Testis (tissue), 3 donors: ENCODE results near the gene KLRK1. TPM values are rescaled to one million over a fixed set of nuclear protein-coding genes. Genes with fewer than 3 reads are reported as not detected.

Experiments used
- DNase-seq: peaks from one replicate; pipeline ENCODE4 v3.0.0-alpha.2; 2019
- H3K27ac ChIP-seq, 2 donors: fragments of 200-600 bp; sonication (generic); one replicate each; pipeline ENCODE4 v1.5.1; 2019
- H3K27me3 ChIP-seq: fragments of 200-600 bp; sonication (generic); one replicate; pipeline ENCODE4 v1.5.1; 2019
- H3K36me3 ChIP-seq: fragments of 200-600 bp; sonication (generic); one replicate; pipeline ENCODE4 v1.5.1; 2017; ENCODE audit warnings: low read depth; ENCODE audit errors: missing control alignments
- H3K4me1 ChIP-seq: fragments of 200-600 bp; sonication (generic); one replicate; pipeline ENCODE4 v1.5.1; 2019
- H3K4me3 ChIP-seq, 2 donors: fragments of 200-600 bp; sonication (generic); one replicate each; pipeline ENCODE4 v1.5.1; 2017 to 2019
- H3K9me3 ChIP-seq: fragments of 200-600 bp; sonication (generic); one replicate; pipeline ENCODE4 v1.5.1; 2017
- POLR2A ChIP-seq: fragments of 450-650 bp; IDR thresholded peaks from one replicate; pipeline ENCODE4 v1.6.1; 2017; ENCODE audit warnings: antibody characterized with exemption, mild to moderate bottlenecking, moderate library complexity
- WGBS, 2 donors: methylation state at CpG; one replicate each; pipeline ENCODE4 v1.1.5; 2018; 5-methylcytosine and 5-hydroxymethylcytosine counted together
- intact Hi-C: fragments of 100-400 bp; cut with DNase I; formaldehyde crosslinking; loops from one replicate; pipeline ENCODE4 v1.15.1; 2023; ENCODE audit warnings: low total_unique reads
- polyA plus RNA-seq: library from polyadenylated mRNA; stranded (reverse); fragments of 350-450 nt; fragmentation: Illumina TruSeq; extraction: RNeasy Lipid Tissue Mini Kit (QIAGEN cat#74804); gene quantifications from one replicate; pipeline ENCODE4 v1.2.3, GENCODE V29; 2014; ENCODE audit warnings: low read depth, low replicate concordance; ENCODE audit not compliant: insufficient read depth
- total RNA-seq, 2 donors: library from RNA; depleted of rRNA; stranded (reverse); fragments of >200 nt; gene quantifications; one replicate each; pipeline ENCODE4 v1.2.3, GENCODE V29; 2016
- TF ChIP-seq, protein P1 (sequence below), 3 experiments: fragments of 450-650 bp in 2 of 3; fragments of 200-600 bp in 1 of 3; sonication (generic) in 1 of 3; IDR thresholded peaks; one replicate each; pipeline ENCODE4 v1.5.1; 2016 to 2019; ENCODE audit warnings: antibody characterized with exemption in 3 of 3, mild to moderate bottlenecking in 2 of 3, moderate library complexity in 1 of 3

KLRK1 gene
- total and polyA plus RNA-seq, 3 donors from 2014 or later = 1.3 to 5.4 (median 2.8) TPM

DNA sequence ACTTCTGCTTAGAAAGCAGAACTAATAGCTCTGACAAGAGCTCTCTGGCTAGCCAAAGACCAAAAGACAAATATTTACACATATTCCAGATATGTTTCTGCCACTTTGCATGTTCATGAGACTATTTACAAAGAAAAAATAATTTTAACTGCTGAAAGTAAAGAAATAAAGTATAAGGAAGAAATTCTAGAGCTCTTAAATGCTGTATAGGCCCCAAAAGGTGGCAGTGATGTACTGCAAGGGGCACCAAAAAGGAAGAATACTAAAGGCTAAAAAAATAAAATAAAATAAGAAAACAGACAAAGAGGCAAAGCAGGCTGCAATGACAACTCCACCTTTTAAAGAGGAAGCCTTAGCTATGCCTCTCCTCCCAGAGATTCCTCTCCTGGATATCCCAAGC lies 23.0 kb downstream of the KLRK1 start:
- Histone ChIP-seq H3K9me3 (no peaks in the 10 kb centered on the region), H3K4me3 (no peak overlapping the region), H3K36me3 (no peaks in the 10 kb centered on the region), H3K27ac (peak overlapping the region; percentile 93 to 99), H3K27me3 (no peaks in the 10 kb centered on the region), H3K4me1 (peaks cover 17% of the 10 kb centered on the region)
- intact Hi-C loops = no loop called here
- TF ChIP-seq, protein P1, sequence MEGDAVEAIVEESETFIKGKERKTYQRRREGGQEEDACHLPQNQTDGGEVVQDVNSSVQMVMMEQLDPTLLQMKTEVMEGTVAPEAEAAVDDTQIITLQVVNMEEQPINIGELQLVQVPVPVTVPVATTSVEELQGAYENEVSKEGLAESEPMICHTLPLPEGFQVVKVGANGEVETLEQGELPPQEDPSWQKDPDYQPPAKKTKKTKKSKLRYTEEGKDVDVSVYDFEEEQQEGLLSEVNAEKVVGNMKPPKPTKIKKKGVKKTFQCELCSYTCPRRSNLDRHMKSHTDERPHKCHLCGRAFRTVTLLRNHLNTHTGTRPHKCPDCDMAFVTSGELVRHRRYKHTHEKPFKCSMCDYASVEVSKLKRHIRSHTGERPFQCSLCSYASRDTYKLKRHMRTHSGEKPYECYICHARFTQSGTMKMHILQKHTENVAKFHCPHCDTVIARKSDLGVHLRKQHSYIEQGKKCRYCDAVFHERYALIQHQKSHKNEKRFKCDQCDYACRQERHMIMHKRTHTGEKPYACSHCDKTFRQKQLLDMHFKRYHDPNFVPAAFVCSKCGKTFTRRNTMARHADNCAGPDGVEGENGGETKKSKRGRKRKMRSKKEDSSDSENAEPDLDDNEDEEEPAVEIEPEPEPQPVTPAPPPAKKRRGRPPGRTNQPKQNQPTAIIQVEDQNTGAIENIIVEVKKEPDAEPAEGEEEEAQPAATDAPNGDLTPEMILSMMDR (IDR thresholded peaks at IDR 0.05) = no peak
- TF ChIP-seq POLR2A = no peak
- no peak for DNase-seq

DNA sequence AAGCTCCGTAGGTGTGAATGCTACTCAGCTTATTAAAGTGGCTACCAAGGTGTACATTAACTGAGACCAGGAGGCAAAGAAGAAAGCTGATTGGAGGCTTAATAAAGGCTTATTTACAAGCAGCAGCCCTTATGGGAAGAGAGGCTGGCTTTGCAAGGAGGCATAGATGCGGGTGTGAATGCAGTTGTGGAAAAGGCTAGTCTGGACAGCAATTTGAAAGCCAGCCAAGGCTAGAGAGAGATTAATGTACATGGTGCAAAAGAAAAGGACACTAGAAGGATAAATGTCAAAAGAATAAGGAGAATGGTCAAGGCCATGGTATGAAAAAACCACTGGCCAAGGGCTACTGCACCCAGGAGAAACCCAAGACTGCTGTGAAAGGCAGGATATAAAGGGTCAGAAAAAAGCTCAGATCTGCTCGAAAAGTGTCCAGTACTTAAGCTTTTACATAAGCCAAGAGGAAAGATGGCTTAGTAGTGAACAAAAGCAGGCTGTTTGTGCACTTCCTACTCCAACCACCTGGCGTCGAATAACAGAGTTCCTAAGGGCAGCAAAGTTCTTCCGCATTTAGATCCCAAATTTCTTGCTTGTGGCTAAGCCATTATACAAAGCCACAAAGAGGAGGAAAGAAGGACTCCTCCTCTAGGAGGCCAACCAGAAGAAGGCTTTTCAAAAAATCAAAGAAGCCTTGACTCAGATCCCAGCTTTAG lies 24.0 kb downstream of the KLRK1 start:
- no peaks in the 10 kb centered on the region for H3K36me3 ChIP-seq
- intact Hi-C loops = no loop called here
- H3K9me3 ChIP-seq = no peaks in the 10 kb centered on the region
- no peak for DNase-seq
- peaks cover 23% of the 10 kb centered on the region for H3K4me1 ChIP-seq
- H3K4me3 ChIP-seq = peak overlapping the region; percentile 70 to 71
- TF ChIP-seq, protein P1 (IDR thresholded peaks at IDR 0.05) = peak in 1 of 3 experiments; percentile 11
- no peak for TF ChIP-seq POLR2A
- peak overlapping the region; percentile 93 to 99 for H3K27ac ChIP-seq
- WGBS, 2 donors = 14 to 24% methylated on average over 6 of the region's 6 CpGs
- no peaks in the 10 kb centered on the region for H3K27me3 ChIP-seq

DNA sequence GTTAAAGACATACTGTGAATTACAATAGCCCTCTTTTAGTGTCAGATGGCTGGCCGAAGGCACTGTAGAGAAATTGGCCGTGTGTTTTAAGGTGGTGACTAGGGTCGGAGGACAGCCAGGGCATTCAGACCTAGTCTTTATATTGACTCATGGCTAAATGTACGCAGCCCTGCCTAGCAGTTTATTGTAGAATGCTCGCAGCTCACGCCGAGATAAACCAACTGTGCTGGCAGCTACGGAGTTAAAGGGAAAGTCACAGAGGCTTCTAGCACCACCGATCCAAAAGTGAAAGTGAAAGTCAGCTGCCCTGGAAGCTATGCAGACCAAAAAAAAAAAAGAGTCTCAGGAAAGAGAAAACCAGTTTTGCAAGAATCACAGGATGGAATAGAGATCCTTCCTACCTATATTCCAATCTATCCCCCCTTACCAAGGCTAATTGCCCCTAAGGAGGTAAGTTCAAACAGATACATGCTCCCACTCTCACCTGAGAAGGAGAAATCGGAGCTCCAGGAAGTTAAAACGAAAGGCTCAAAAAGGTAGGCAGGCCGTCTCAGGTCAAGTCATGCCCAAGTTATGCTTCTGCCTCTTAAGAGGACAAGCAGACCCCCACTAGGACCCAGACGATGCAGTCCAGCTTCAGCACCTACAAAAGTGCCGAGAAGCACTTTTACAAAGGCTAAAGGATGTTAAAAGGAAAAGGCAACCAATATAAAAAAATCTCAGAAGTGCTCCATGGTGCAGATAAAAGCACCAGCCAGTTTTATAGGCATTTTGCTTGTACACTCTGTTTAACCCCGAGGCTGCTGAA lies 24.8 kb downstream of the KLRK1 start:
- DNase-seq = peak; percentile 79

DNA sequence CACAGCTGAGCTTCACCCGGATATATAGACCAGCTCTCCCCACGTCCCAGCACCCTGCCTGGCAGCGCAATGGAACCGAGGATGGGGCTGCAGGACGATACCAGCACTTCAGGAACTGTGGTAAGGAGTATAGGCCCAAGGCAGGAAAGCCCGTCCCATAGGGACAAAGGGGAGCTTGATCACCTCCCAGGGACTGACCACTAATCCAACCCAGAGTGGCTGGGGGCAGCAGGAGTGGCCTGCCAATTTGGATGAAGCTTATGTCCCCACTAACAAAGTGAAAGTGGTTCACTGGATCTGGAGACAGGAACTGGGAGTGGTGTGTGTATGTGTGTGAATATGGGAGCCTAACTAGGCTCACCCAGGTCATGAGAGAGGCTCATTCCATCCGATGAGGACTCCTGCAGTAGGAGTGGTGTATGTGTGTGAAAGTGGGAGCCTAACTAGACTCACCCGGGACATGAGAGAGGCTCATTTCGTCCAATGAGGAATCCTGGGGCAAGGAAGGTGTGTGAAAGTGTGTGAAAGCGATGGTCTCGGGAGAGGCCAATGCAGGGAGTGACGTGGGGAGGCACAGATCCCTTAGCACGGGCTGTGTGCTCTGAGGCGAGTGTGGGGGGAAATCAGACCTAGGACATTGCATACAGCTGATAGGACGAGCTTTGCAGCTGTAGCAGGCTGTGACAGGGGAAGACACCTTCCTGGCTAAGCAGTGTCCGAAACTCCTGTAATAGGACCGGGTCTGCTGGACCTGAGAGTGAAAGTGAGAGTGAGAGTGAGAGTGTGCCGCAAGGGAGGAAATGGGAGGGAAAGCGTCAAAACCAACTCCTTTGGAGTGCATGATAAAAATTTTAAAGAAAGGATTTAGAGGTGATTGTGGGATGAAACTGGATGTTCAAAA lies 25.7 kb downstream of the KLRK1 start:
- Histone ChIP-seq H3K9me3 (no peaks in the 10 kb centered on the region), H3K27ac (peak overlapping the region; percentile 93 to 99), H3K36me3 (no peaks in the 10 kb centered on the region), H3K27me3 (no peaks in the 10 kb centered on the region), H3K4me3 (peak overlapping the region; percentile 70 to 71), H3K4me1 (peaks cover 23% of the 10 kb centered on the region)
- WGBS, 2 donors = 6 to 8% methylated on average over 13 to 19 of the region's 19 CpGs
- TF ChIP-seq, protein P1 (IDR thresholded peaks at IDR 0.05) = no peak
- no peak for TF ChIP-seq POLR2A
- intact Hi-C loops = no loop called here
- peak; percentile 62 for DNase-seq

More for the DNA sequence above, 24.8 kb downstream of the KLRK1 start:
- peak overlapping the region; percentile 70 to 71 for H3K4me3 ChIP-seq
- no peaks in the 10 kb centered on the region for H3K27me3 ChIP-seq
- intact Hi-C loops = no loop called here
- no peaks in the 10 kb centered on the region for H3K36me3 ChIP-seq
- TF ChIP-seq, protein P1 (IDR thresholded peaks at IDR 0.05) = no peak
- no peak for TF ChIP-seq POLR2A
- peak overlapping the region; percentile 93 to 99 for H3K27ac ChIP-seq
- H3K4me1 ChIP-seq = peaks cover 23% of the 10 kb centered on the region
- 2 to 7% methylated on average over 15 of the region's 15 CpGs for WGBS, 2 donors
- H3K9me3 ChIP-seq = no peaks in the 10 kb centered on the region
